HTERT RPE-1 (cell line): ENCODE results near the gene THOC6.

Experiments used
- in situ Hi-C: fragments of 300-500 bp; cut with MboI; formaldehyde crosslinking; loops from 4 replicates; pipeline ENCODE4 v1.14.3; 2020; ENCODE audit warnings: low sequenced_read_pairs

Gene THOC6

DNA sequence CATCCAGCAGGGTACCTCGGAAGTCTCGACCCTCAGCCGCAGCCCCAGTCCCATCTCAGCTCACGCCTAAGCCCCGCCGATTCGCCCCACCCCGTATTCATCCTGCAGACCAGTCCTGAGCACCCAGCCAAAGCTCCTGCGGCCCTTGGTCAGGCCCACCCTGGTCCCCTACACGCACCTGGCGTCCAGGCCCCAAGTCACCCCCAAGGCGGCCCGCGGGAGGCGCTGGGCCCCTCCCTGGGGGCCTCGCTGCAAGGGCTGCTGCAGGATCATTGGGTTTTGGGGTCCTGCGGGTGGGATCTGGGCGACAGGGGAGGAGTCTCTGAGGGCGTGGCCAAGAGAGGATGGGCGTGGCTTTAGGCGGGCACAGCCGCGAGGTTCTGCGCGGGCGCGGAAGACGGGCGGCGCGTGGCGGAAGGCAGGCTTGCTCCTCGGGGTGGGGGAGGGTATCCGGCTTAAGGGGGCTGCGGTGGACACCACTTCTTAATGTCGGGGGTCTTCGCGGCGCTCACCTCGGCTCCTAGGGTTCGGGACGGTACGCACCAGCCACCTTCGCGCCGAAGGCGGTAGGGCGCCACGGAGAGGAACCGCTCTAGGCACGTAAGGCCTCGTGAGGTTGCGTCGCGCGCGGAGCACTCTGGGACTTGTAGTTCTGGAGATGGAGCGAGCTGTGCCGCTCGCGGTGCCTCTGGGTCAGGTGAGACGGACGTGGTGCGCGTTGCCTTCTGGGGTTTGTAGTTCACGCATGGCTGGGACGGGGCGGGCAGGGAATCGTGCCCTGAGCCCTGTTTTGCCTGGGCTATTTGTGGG, at the start of gene THOC6, which contains the start of gene HCFC1R1:
TSS of gene THOC6 (plus strand) at position 367 of the 810 bp plus-strand sequence. CDS start at position 659, 292 bp downstream.
TSS of gene HCFC1R1 (minus strand) at position 274 of the 810 bp plus-strand sequence. CDS start at position 273, 1 bp downstream.
- in situ Hi-C loops = no loop called here

DNA sequence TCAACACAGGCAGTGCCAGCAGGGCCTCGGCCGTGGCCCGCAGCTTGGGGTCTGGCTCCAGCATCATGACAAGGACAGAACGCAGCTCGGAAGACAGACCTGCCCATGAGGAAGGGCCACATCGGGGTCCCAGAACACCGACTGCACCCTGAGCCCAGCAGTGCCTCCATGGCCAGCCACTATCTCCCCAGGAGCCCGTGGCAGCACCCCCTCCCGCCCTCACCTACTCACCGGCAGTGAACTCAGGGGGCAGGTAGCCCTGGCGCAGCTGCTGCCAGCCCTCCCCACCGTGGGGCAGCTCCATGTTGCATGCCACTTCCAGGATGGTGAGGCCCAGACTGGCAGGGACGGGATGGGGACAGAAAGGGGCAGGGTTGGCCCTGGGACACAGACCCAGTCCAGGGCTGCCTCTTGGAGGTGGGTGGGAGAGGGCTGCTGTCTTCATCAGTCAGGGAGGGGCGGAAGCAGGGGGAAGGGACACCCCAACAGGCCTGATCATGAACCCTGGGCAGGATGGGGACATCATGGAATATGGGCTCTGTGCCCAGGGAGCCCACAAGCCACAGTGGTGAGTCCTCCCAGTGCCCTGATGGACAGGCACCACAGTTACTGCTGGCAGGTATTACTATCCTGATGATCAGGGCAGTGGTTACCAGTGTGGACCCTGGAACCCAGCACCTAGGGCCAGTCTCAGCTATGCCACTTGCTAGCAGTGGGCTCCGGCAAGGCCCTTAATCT, 49.3 kb upstream of the THOC6 start:
- in situ Hi-C loops = no loop called here

DNA sequence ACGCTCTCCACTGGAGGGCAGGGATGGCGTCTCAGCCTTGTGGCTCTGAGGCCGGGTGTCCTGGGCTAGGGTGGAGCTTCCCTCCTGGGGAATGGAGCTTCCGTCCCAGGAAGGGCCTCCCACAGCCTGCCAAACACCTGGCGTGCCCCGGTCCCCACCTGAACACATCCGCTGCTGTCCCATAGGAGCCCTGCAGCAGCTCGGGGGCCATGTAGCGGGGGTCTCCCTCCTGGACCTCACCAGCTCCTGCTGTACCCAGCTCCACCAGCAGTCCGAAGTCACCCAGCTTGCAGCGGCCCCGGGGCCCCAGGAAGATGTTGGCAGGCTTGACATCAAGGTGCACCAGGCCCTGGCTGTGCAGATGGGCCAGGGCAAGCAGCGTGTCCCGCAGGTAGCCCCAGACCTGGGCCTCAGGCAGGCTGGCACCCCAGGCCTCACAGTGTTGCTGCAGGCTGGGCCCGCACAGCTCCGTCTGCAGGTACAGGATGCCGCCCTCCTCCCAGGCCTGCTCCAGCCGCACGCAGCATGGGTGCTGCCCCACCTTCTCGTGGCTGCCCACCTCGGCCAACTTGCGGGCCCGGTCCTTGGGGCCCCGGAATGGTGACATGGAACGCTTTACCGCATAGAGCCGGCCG, 48.6 kb upstream of the THOC6 start:
- in situ Hi-C loops = no loop called here

DNA sequence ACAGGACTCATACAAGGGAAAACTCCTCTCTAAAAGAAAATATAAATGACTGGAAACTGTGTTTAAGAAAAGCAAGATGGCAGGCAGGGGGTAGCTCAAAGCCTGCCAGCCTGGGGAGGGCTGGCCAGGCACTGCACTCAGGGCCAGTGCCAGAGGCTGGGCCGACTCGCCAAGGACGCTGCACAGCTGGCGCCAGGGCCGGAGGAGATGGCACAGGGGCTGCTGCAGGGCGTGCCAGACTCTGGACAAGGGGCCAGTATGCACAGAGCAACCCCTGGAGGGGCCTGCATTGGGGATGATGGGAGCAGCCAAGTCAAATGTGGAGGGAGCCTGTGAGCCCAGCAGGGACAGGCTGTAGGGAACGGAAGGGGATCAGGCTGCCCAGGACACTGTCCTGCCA, 47.6 kb upstream of the THOC6 start:
- in situ Hi-C loops = no loop called here

DNA sequence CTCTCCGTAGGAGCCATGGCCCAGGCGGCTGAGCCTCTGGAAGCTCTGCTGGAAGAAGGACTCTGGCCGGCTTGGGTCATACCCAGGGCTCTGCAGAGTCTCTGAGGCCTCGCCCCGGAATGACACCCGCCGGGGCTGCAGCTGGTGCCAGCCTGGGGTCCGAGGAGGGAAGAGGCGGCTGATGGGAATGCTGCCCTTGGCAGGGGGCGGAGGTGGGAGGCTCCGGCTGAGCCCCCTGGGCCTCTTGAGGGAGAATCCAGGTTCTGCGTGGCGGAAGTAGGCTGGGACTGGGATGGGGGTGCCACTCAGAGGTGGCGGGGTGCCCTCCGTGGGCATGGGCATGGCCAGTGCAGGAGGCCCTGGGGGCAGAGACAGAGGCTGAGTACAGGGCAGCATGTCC, 47.2 kb upstream of the THOC6 start:
- in situ Hi-C loops = no loop called here

DNA sequence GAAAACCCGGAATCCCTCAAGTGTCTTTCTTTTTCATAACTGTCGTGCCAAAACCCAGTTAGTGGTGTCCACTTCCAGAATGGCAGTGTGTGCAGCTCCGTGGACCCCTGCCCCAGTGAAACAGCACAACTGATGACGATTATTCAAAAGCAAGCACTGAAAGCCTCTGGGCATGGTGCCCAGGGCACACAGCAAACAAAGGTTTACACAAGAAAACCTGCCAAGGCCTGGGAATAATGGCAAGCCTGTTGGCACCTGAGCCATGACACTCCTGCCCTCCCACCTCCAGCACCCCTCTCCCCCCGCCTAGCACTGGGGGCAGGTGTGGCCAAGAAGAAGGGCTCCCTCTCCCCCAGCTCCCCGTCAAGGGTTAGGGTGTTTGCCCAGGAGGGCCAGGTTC, 46.4 kb upstream of the THOC6 start:
- in situ Hi-C loops = no loop called here

DNA sequence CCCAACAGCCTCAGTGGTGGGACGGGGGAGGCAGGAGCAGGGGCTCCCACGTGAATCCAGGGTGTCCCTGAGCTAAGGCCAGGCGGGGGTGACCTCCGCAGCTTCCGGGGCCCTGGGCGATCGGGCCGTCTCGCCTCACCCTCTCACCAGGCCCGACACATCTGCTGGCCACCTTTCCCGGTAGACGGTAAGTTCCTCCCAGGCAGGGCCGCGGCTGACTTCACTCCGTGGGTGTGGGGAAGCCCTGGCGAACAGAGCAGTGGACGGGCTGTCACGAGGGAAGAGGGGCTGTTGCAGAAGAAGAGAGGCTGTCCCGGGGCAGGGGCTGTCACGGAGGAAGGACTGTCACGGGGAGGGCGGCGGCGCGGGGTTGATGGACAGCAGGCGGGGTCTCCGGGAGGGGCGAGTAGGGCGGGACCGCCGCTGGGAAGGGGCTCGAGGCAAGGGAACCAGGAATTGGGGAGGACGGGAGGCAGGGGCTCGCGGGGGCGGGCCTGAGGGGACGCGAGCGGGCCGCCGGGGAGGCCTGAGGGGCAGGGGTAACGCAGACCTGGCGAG, 44.1 kb upstream of the THOC6 start:
- in situ Hi-C loops = no loop called here

DNA sequence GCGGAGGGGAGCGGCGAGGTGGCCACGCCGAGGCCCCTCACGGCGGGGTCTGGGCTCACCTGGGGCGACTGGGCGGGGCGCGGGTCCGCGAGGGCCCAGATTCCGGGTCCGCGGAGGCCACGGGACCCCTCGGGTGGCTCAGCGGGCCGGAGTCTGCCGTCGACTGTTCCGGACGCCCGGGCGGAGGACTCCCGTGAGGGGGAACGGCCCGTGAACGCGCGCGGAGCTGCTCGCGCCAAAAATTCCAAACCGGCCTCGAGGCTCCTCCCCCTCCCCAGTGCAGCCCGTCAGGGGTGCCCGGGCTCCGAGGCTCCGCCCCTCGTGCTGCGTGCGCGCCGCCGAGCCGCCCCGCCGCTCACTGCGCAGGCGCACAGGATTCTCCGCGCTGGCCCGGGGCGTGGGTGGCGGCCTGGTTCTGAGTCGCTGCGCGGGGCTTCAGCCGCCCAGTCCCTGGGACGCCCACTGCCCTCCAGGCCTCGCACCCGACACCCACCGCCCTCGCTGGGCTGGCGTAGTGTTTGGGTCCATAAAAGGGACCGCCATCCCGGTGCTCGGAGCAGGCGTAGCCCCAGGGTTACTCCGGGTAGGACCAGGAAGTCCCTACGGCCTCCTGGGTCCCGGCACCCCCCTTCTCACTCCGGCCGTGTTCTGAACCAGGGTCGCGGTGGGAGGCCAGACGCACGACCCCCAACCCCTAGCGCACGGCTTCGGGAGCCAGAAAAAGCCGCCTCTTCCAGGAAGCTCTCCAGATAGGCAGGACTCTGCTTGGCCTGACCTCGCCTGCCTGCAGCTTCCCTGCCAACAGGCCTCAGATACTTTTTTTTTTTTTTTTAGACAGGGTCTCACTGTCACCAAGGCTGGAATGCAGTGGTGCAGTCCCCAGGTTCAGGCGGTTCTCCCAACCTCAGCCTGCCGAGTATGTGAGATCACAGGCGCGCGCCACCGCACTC, 43.3 kb upstream of the THOC6 start, which contains the start of gene PKMYT1:
TSS of gene PKMYT1 (minus strand) at position 220 of the 950 bp plus-strand sequence. CDS start 789 bp downstream, outside the sequence.
- in situ Hi-C loops = no loop called here

DNA sequence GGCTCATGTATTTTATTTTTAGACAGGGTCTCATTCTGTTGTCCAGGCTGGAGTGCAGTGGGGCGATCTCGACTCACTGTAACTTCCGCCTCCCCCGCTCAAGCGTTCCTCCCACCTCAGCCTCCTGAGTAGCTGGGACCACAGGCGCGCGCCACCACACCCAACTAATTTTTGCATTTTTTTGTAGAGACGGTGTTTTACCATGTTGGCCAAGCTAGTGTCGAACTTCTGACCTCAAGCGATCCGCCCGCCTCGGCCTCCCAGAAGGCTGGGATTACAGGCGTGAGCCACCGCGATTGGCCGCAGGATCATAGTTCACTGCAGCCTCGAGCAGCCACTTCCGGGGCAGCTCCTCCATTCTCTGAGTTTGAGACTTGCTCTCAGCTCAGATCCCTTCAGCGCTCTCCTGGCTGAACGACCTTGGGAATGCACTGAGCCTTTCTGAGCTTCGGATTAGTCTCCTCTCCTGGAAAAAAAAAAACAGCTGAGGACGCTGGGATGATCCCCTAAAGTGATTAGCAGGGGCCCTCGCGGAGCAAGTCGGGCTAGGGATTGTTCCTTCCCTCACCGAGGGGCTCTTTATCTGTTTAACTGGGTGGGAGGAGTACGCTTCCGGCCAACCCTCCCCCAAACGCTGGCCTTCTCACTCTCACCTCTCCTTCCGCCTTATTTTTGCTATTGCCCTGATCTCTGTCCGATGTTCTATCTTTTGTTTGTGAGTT, 42.5 kb upstream of the THOC6 start:
- in situ Hi-C loops = no loop called here

DNA sequence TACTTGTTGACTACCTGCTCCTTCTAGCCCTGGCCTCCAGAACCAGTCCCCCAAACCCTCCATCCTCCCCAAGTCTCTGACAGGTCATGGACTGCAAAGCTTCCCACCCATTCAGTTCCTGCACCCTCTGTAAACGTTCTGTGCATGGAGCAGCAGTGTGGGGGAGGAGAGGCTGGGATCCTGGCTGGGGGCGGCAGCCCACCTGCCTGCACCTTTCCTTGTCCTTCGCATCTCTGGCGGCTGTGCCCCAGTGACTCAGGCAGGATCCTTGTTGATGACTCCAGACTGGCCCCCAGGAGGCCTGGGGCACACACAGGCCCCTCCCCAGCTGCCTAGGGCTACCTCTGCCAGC, 42.0 kb upstream of the THOC6 start:
- in situ Hi-C loops = no loop called here

DNA sequence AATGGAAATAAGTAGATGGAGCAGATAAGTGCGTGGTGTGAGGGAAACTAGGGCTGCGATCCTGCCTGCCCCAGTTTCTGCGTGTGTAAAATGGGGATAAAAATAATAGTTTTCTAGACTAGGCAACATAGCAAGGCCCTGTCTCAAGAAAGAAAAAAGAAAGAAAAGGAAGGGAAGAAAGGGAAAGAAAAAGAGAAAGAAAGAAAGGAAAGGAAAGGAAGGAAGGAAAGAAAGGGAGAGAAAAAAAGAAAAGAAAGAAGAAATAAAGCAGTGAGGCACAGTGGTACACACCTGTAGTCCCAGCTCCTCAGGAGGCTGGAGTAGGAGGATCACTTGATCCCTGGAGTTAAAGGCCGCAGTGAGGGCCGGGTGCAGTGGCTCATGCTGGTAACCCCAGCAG, 41.4 kb upstream of the THOC6 start:
- in situ Hi-C loops = no loop called here

DNA sequence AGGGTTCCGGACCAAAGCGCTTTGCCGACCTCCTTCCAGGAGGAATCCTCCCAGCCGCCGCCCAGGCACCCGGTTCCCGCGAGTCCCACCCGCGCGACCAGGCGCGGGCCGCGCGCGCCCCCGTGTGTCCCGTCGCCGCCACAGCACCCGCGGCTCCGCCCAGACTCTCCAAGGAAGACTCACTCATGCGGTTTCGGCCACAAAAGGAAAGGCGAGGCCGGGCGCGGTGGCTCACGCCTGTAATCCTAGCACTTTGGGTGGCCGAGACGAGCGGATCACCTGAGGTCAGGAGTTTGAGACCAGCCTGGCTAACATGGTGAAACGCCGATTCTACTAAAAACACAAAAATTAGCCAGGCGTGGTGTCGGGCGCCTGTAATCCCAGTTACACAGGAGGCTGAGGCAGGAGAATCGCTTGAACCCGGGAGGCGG, 40.1 kb upstream of the THOC6 start:
- in situ Hi-C loops = no loop called here

DNA sequence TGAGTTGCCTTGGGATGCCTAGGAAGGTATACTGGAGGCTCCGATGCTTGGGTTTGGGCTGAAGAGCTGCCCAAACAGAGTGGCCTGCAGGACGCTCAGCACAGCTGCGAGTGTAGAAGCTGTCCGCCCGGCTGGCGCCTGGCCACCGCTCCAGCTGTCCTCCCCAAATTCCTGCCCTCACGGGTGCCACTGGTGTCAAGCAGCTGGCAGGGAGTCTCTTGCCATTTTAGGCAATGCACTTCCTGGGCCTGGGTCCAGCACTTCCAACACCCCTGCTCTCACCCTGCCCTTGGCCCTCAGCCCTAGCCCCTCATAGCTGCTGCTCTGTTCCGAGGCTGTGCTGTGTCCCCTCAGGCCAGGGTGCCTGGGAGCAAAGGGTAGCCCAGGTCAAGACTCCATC, 38.4 kb upstream of the THOC6 start:
- in situ Hi-C loops = no loop called here

DNA sequence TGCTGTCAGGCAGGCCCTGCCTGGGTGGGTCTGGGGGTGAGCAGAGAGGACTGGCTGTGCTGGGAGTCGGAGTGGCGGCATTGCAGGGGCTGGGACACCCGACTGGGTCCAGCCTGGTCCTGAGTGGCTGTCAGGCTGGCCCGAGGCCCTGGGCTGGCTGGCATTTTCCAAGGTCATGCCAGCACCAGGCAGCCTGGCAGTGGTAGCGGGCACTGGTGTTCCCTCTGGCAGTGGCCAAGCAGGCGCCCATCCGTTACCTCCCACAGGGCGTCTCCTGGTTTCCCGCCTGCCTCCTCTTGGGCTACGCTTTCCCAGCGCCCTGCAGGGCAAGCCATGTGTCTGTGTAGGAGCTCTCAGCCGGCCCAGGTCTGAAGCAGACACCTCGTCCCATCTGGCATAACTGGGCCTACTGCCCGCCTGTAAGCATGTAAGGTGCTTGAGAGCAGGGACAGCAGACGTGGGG, 37.9 kb upstream of the THOC6 start:
- in situ Hi-C loops = no loop called here

DNA sequence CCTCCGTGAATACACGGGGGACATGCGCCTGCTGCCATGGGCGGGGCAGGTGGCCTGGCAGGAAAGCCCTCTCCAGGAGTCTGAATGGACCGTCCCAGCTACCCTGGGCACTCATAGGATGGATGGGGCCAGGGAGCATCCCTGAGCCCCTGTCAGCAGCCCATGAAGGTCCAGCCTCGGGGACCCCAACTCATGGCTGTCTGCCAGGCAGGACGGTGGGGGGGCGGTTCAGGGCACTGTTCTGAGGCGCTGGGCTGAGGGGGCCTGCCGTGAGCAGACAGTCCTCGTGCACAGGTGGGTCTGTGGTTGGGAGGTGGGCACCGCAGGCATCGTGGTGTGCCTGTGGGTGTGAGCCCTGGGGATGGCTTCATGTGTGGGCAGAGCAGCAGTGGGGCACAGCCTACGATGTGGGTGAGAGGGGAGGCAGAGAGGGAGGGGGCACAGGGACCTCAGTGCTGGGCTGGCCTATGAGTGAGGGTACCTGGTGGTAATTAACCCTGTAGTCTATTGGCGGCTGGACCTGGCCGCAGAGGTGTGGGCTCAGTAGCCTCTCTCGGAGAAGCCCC, 37.1 kb upstream of the THOC6 start:
- in situ Hi-C loops = no loop called here

DNA sequence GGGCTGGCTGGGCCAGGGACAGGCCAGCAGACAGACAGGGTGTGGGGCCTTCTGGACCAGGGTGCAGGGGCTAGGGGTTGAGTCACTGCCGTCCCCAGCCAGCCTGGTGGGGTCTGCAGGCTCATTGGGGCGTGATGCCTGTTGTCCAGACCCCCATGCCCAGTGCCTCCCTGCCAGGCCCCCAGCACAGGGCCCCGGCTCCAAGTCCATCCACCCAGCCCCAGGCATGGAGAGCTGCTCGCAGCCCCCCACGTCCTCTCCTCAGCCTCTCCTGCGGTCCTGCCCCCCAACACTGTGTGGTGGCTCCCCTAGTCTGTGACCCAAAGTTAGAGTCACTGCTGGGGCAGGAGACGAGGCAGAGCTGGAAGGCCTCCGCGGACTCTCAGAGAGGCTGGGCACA, 36.5 kb upstream of the THOC6 start:
- in situ Hi-C loops = no loop called here

DNA sequence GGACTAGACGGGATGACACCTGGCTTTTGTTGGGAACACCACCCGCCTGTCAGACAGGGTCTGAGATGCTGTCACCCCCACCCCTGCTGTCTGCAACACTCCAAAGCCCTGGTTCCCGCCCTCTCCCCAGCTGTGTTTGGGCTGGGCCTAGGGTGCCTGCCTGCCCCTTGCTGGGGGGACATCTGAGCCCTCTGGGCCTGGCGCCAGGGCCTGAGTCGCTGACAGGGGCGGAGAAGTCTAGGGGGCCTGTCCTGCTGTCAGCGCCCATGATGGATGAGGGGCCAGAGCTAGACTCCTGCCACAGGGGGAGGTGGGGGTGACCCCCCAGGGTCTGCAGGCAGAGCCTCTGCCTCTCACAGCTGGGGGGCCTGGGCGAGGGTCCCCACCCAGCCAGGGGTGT, 36.0 kb upstream of the THOC6 start:
- in situ Hi-C loops = no loop called here

DNA sequence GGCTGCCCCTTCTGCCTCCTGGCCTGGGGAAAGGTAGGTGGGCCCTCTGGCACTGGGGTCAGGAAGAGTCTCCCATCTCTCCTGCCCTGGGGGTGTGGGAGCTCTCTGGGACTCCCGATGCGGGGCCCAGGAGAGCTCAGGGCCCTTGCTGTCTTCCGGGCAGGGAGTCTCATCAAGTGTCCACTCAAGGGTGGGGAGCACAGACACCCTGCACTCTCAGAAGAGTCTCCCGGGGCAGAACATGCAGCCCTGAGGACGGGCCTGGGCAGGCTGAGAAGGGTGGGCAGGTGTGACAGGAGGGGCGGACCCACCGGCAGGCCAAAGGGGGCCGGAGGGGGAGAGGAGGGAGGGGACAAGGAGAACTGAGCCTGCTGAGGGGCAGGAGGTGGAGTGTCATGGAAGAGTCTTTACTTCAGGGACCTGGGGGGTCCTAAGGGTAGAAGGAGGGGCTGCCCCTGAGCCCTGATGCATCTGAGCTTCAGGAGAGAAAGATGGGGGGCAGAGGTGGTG, 35.2 kb upstream of the THOC6 start:
- in situ Hi-C loops = no loop called here

DNA sequence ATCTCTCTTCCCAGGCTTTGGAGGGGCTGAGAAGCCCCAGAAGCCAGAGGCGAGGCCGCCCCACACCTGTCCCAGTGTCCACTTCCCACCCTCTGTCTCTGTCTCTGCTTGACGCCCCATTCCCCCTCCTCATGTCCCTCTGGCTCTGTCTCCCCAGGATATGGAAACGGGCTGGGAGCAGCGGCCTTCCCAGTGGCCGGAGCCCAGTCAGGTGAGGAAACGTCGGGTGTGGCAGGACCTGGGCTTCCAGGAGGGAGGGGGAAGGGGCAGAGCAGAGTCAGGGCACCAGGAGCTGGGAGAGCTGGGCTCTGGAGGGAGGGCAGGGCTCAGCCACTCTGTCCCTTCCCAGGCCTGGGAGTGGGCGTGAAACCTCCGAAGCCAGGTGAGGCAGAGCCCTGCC, 32.9 kb upstream of the THOC6 start:
- in situ Hi-C loops = no loop called here
